ENCODE data around the gene SLC19A2.

DNA sequence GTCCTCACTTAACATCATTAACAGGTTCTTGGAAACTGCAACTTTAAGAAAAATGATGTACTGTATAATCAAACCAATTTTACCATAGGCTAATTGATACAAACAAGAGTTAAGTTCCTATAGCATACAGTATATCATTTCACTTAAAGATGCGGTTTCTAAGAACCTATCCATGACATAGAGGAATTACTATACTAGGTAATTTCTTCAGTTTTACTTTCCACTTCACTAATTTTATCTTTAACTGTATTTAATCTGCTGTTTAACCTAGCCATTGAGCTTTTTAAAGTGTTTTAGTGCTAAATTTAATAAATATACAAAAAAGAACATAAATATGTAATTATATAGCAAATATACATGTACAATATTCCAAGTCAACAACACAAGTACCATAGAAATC, 28.3 kb downstream of the SLC19A2 start:
- no peak for TF ChIP-seq CTCF (conservative IDR thresholded peaks at IDR 0.05; ENCODE audit: low read length)
- TF ChIP-seq EZH2phosphoT487 (IDR thresholded peaks at IDR 0.05; ENCODE audit: borderline replicate concordance, low read depth, low read length) = no peak

Measured in OCI-LY7 (cell line).